Small intestine (tissue), 7 donors: ENCODE measurements around the gene PIGL. TPM values are rescaled to one million over a fixed set of nuclear protein-coding genes. Genes with fewer than 3 reads are reported as not detected.

ENCODE experiments used
- DNase-seq, 2 donors: peaks; one replicate each; pipeline versions ENCODE4 v3.0.0 to v3.0.0-alpha.2; 2013
- FAIRE-seq: peaks from 2 replicates; lab custom pipeline; 2012; peaks lifted over from hg19 to GRCh38; lab: Jason Lieb, UNC
- H3K27ac ChIP-seq, 3 donors: one replicate each; pipeline ENCODE4 v1.5.1; 2013; ENCODE audit warnings: low read length in 2 of 3, mild to moderate bottlenecking in 2 of 3, control low read depth in 1 of 3, inconsistent platforms in 1 of 3, low read depth in 1 of 3, moderate library complexity in 1 of 3
- H3K27me3 ChIP-seq, 3 donors: one replicate each; pipeline ENCODE4 v1.6.1; 2013; ENCODE audit warnings: low read length in 3 of 3, inconsistent platforms in 1 of 3; ENCODE audit not compliant: control insufficient read depth in 3 of 3, insufficient read depth in 3 of 3
- H3K36me3 ChIP-seq, 3 donors: one replicate each; pipeline ENCODE4 v1.6.1; 2013; ENCODE audit warnings: low read length in 3 of 3, inconsistent platforms in 1 of 3, low read depth in 1 of 3, mild to moderate bottlenecking in 1 of 3, moderate library complexity in 1 of 3; ENCODE audit not compliant: control insufficient read depth in 3 of 3, insufficient read depth in 2 of 3
- H3K4me1 ChIP-seq, 3 donors: one replicate each; pipeline ENCODE4 v1.6.1; 2013; ENCODE audit warnings: low read length in 2 of 3, inconsistent platforms in 1 of 3, low read depth in 1 of 3, mild to moderate bottlenecking in 1 of 3, moderate library complexity in 1 of 3; ENCODE audit not compliant: control insufficient read depth in 3 of 3, insufficient read depth in 2 of 3
- H3K4me3 ChIP-seq, 3 donors: one replicate each; pipeline ENCODE4 v1.5.1; 2013; ENCODE audit warnings: low read length in 3 of 3, control low read depth in 1 of 3, inconsistent platforms in 1 of 3, low read depth in 1 of 3, mild to moderate bottlenecking in 1 of 3, moderate library complexity in 1 of 3
- H3K9me3 ChIP-seq, 2 donors: one replicate each; pipeline ENCODE4 v1.6.1; 2013; ENCODE audit warnings: low read depth in 1 of 2, low read length in 1 of 2; ENCODE audit not compliant: control insufficient read depth in 2 of 2, insufficient read depth in 1 of 2
- WGBS, 3 donors: extraction: QIAGEN DNeasy Blood & Tissue Kit; methylation state at CpG; one replicate each; pipeline ENCODE4 v1.1.7; 2013; 5-methylcytosine and 5-hydroxymethylcytosine counted together
- polyA plus RNA-seq, 4 donors: library from polyadenylated mRNA; stranded (reverse) in 3 of 4; unstranded in 1 of 4; fragments of 200-250 nt in 3 of 4; fragments of 120-200 nt in 1 of 4; gene quantifications; one replicate each; pipeline versions ENCODE4 v1.2.1 to v1.2.3, GENCODE V29; 2013
- donor health status: healthy with polysubstance abuse.
- donor health status: control.
- donor health status: control.
- donor health status: Bipolar disorder and iron deficiency.
- donor health status: healthy.

Gene PIGL
- polyA plus RNA-seq, 4 donors, result 19.0 to 43.1 (median 25.9) TPM

- H3K4me3 ChIP-seq, result no peak overlapping the region
- DNase-seq (no peak), FAIRE-seq (no peak)
- peaks cover 6 to 74% (median 18%) of the 10 kb centered on the region in 3 donors for H3K36me3 ChIP-seq
- no peak overlapping the region for H3K27ac ChIP-seq
- peaks cover 0 to 7% (median 0%) of the 10 kb centered on the region in 3 donors for H3K4me1 ChIP-seq
- H3K9me3 ChIP-seq, result no peaks in the 10 kb centered on the region
- 78 to 82% (median 78%) methylated on average over 5 of the region's 5 CpGs for WGBS, 3 donors
- H3K27me3 ChIP-seq, result no peaks in the 10 kb centered on the region
These were observed 128.6 kb downstream of the PIGL start for GRCh38 chr17:16345565-16345964.

GRCh38 chr17:16346721-16347271 is 129.8 kb downstream of the PIGL start:
- H3K9me3 ChIP-seq, result no peaks in the 10 kb centered on the region
- no peak for DNase-seq

GRCh38 chr17:16348586-16348985 is 131.6 kb downstream of the PIGL start:
- DNase-seq, result no peak
- no peak overlapping the region for H3K27ac ChIP-seq
- H3K4me3 ChIP-seq, result no peak overlapping the region
- no peaks in the 10 kb centered on the region for H3K27me3 ChIP-seq
- WGBS, 3 donors, result 89 to 93% (median 92%) methylated on average over 6 of the region's 6 CpGs
- H3K36me3 ChIP-seq, result peaks cover 6 to 53% (median 13%) of the 10 kb centered on the region in 3 donors
- peaks cover 0 to 2% (median 0%) of the 10 kb centered on the region in 3 donors for H3K4me1 ChIP-seq
- FAIRE-seq, result no peak
- H3K9me3 ChIP-seq, result peaks cover 0 to 2% of the 10 kb centered on the region in 2 donors

More at GRCh38 chr17:16346721-16347271, 129.8 kb downstream of the PIGL start:
- H3K4me3 ChIP-seq, result no peak overlapping the region
- 90 to 96% (median 94%) methylated on average over 6 of the region's 6 CpGs for WGBS, 3 donors
- H3K27me3 ChIP-seq, result no peaks in the 10 kb centered on the region
- FAIRE-seq, result no peak
- H3K4me1 ChIP-seq, result peaks cover 0 to 2% (median 0%) of the 10 kb centered on the region in 3 donors
- H3K36me3 ChIP-seq, result peaks cover 6 to 70% (median 18%) of the 10 kb centered on the region in 3 donors
- no peak overlapping the region for H3K27ac ChIP-seq

GRCh38 chr17:16349431-16349830 is 132.4 kb downstream of the PIGL start:
- Histone ChIP-seq H3K9me3 (peaks cover 0 to 2% of the 10 kb centered on the region in 2 donors), H3K4me3 (no peak overlapping the region), H3K27me3 (no peaks in the 10 kb centered on the region), H3K36me3 (peaks cover 6 to 44% (median 10%) of the 10 kb centered on the region in 3 donors), H3K27ac (no peak overlapping the region), H3K4me1 (peaks cover 0 to 2% (median 0%) of the 10 kb centered on the region in 3 donors)
- no peak for FAIRE-seq
- 92 to 94% (median 93%) methylated on average over 5 of the region's 5 CpGs for WGBS, 3 donors
- no peak for DNase-seq

GRCh38 chr17:16351831-16352230 is 134.8 kb downstream of the PIGL start:
- H3K4me1 ChIP-seq, result peaks cover 0 to 2% (median 0%) of the 10 kb centered on the region in 3 donors
- DNase-seq (peak in 1 of 2 donors; percentile 16), FAIRE-seq (no peak)
- WGBS, 3 donors, result 12 to 33% (median 24%) methylated on average over 10 of the region's 10 CpGs
- no peaks in the 10 kb centered on the region for H3K27me3 ChIP-seq
- peak overlapping the region in 2 of 3 donors; percentile 78 to 84 for H3K27ac ChIP-seq
- H3K4me3 ChIP-seq, result peak overlapping the region; percentile 80 to 94 (median 80)
- H3K9me3 ChIP-seq, result peaks cover 0 to 2% of the 10 kb centered on the region in 2 donors
- peaks cover 6 to 26% (median 10%) of the 10 kb centered on the region in 3 donors for H3K36me3 ChIP-seq

- peaks cover 0 to 2% of the 10 kb centered on the region in 2 donors for H3K9me3 ChIP-seq
- no peaks in the 10 kb centered on the region for H3K27me3 ChIP-seq
- 1 to 3% (median 1%) methylated on average over 21 to 25 of the region's 25 CpGs for WGBS, 3 donors
- DNase-seq (peak; percentile 75 to 82), FAIRE-seq (no peak)
- peaks cover 2 to 22% (median 10%) of the 10 kb centered on the region in 3 donors for H3K36me3 ChIP-seq
- peaks cover 0 to 2% (median 0%) of the 10 kb centered on the region in 3 donors for H3K4me1 ChIP-seq
- H3K27ac ChIP-seq, result peak overlapping the region; percentile 78 to 84 (median 79)
- H3K4me3 ChIP-seq, result peak overlapping the region; percentile 80 to 94 (median 80)
These were observed 135.3 kb downstream of the PIGL start for GRCh38 chr17:16352303-16352666.

GRCh38 chr17:16352667-16353316 is 135.8 kb downstream of the PIGL start:
- H3K9me3 ChIP-seq, result peaks cover 0 to 2% of the 10 kb centered on the region in 2 donors
- FAIRE-seq (no peak), DNase-seq (peak in 1 of 2 donors; percentile 88)
- 0 to 1% (median 0%) methylated on average over 37 to 75 of the region's 75 CpGs for WGBS, 3 donors
- H3K36me3 ChIP-seq, result peaks cover 2 to 21% (median 8%) of the 10 kb centered on the region in 3 donors
- no peaks in the 10 kb centered on the region for H3K27me3 ChIP-seq
- H3K27ac ChIP-seq, result peak overlapping the region; percentile 78 to 84 (median 79)
- peaks cover 0 to 2% (median 0%) of the 10 kb centered on the region in 3 donors for H3K4me1 ChIP-seq
- peak overlapping the region; percentile 80 to 94 (median 80) for H3K4me3 ChIP-seq

GRCh38 chr17:16353317-16354174 is 136.5 kb downstream of the PIGL start, which contains the start of gene CENPV:
CENPV (minus strand) TSS chr17:16353469; CDS start chr17:16353436, 33 bp downstream.
- Histone ChIP-seq H3K27ac (peak within 1 kb of the TSS; percentile 78 to 84 (median 79)), H3K4me3 (peak within 1 kb of the TSS; percentile 80 to 94 (median 80)), H3K4me1 (peaks cover 0 to 2% (median 0%) of the 10 kb centered on the region in 3 donors), H3K9me3 (peaks cover 0 to 2% of the 10 kb centered on the region in 2 donors), H3K36me3 (peaks cover 2 to 15% (median 5%) of the 10 kb centered on the region in 3 donors), H3K27me3 (no peaks in the 10 kb centered on the region)
- FAIRE-seq (no peak), DNase-seq (peak in 1 of 2 donors; percentile 59)
- WGBS, 3 donors, result 15 to 43% (median 31%) methylated on average over 31 to 83 of the region's 83 CpGs
